K562 (cell line): ENCODE data around the gene STING1. TPM values are rescaled to one million over a fixed set of nuclear protein-coding genes. Genes with fewer than 3 reads are reported as not detected.
"Not testable (repeated sequence)": the region's sequence is repeated elsewhere in the genome, so short reads cannot be mapped to it uniquely, and the experiment has no call there.

Source experiments
- CBX3 ChIP-seq, 2 experiments: IDR thresholded peaks; 1 replicate in 1 of 2; 2 replicates in 1 of 2; pipeline ENCODE4 v1.6.1; 2012; ENCODE audit warnings: inconsistent platforms in 2 of 2, low read length in 2 of 2, borderline replicate concordance in 1 of 2, control low read depth in 1 of 2
- DMBX1 ChIP-seq: fragments of 250-450 bp; sonication (Bioruptor Pico); IDR thresholded peaks from 2 replicates; pipeline ENCODE4 v1.8.0; 2022; ENCODE audit warnings: inconsistent platforms, mild to moderate bottlenecking, moderate library complexity, borderline replicate concordance
- EP300 ChIP-seq: IDR thresholded peaks from 2 replicates; pipeline ENCODE4 v1.6.1; 2012; ENCODE audit warnings: low read length, improper control_type of control experiment
- ETV1 ChIP-seq: fragments of 450-650 bp; conservative IDR thresholded peaks from 2 replicates; pipeline ENCODE4 v1.6.1; 2016; ENCODE audit warnings: missing genetic modification characterization, control low read depth, low read depth, missing compliant biosample characterization
- ETV5 ChIP-seq: sonication (generic); formaldehyde crosslinking; IDR thresholded peaks from 2 replicates; pipeline ENCODE4 v1.4.0; 2020; ENCODE audit warnings: low read depth, mild to moderate bottlenecking, missing genetic modification reagents
- NR2C2 ChIP-seq, 2 experiments: fragments of 200-800 bp in 1 of 2; sonication (Bioruptor generic) in 1 of 2; sonication (generic) in 1 of 2; formaldehyde crosslinking in 1 of 2; IDR thresholded peaks; 2 replicates each; pipeline versions ENCODE4 v1.6.1 to v1.8.0; 2016 to 2022; ENCODE audit warnings: mild to moderate bottlenecking in 1 of 2, missing compliant biosample characterization in 1 of 2, missing genetic modification characterization in 1 of 2, missing genetic modification reagents in 1 of 2
- NR4A1 ChIP-seq, 2 experiments: fragments of 250-450 bp in 1 of 2; fragments of 450-650 bp in 1 of 2; sonication (Bioruptor Pico) in 1 of 2; IDR thresholded peaks; 2 replicates each; pipeline versions ENCODE4 v1.4.0 to v1.6.1; 2016 to 2020; ENCODE audit warnings: mild to moderate bottlenecking in 2 of 2, missing compliant biosample characterization in 1 of 2, missing genetic modification characterization in 1 of 2, moderate library complexity in 1 of 2
- SMARCA4 ChIP-seq: fragments of 450-650 bp; IDR thresholded peaks from 2 replicates; pipeline ENCODE4 v1.6.1; 2016
- SMARCE1 ChIP-seq: fragments of 450-650 bp; IDR thresholded peaks from 2 replicates; pipeline ENCODE4 v1.7.1; 2016; ENCODE audit warnings: mild to moderate bottlenecking
- ZBTB11 ChIP-seq, 3 experiments: fragments of 200-800 bp in 1 of 3; fragments of 250-450 bp in 1 of 3; fragments of 450-650 bp in 1 of 3; sonication (Bioruptor Pico) in 1 of 3; sonication (Bioruptor generic) in 1 of 3; formaldehyde crosslinking in 1 of 3; IDR thresholded peaks; 2 replicates each; pipeline versions ENCODE4 v1.6.1 to v1.8.0; 2016 to 2022; ENCODE audit warnings: mild to moderate bottlenecking in 2 of 3, missing genetic modification characterization in 2 of 3, missing compliant biosample characterization in 1 of 3, moderate library complexity in 1 of 3
- ZNF639 ChIP-seq, 2 experiments: fragments of 200-800 bp in 1 of 2; sonication (Bioruptor generic) in 1 of 2; sonication (generic) in 1 of 2; formaldehyde crosslinking in 1 of 2; IDR thresholded peaks in 1 of 2; conservative IDR thresholded peaks in 1 of 2; 2 replicates each; pipeline versions ENCODE4 v1.5.0 to v1.6.1; 2016 to 2020; ENCODE audit warnings: missing compliant biosample characterization in 1 of 2, missing genetic modification characterization in 1 of 2, missing genetic modification reagents in 1 of 2
- ZNF76 ChIP-seq: fragments of 250-450 bp; sonication (Bioruptor Pico); IDR thresholded peaks from 2 replicates; pipeline ENCODE4 v1.4.0; 2020; ENCODE audit warnings: mild to moderate bottlenecking, moderate library complexity, borderline replicate concordance
- polyA plus RNA-seq, 8 experiments: library from polyadenylated mRNA; depleted of rRNA in 4 of 8; stranded (reverse) in 5 of 8; unstranded in 3 of 8; fragments of >200 nt; fragmentation: Nextera tagmentation in 2 of 8; fragmentation: Illumina TruSeq in 1 of 8; extraction: Ambion mirVana in 2 of 8; extraction: Trizol in 1 of 8; gene quantifications; 2 replicates each; pipeline versions ENCODE4 v1.2.1 to v1.2.3, GENCODE V29; 2011 to 2014; ENCODE audit warnings: inconsistent platforms in 1 of 8, missing spikeins in 1 of 8
- total RNA-seq, 7 experiments: library from RNA; depleted of rRNA in 6 of 7; stranded (reverse); fragments of >200 nt in 6 of 7; fragmentation: Illumina TruSeq in 2 of 7; extraction: Trizol in 2 of 7; gene quantifications; 2 replicates each; pipeline versions ENCODE4 v1.2.1 to v1.2.3, GENCODE V29; 2011 to 2021; ENCODE audit warnings: low replicate concordance in 1 of 7
- TF ChIP-seq, protein P1 (sequence below): fragments of 450-650 bp; IDR thresholded peaks from 2 replicates; pipeline ENCODE4 v1.6.1; 2016; ENCODE audit warnings: antibody characterized with exemption
- TF ChIP-seq, protein P2 (sequence below): fragments of 450-650 bp; formaldehyde crosslinking; IDR thresholded peaks from 2 replicates; pipeline ENCODE4 v1.4.0; 2020; ENCODE audit warnings: mild to moderate bottlenecking, moderate library complexity

Gene STING1
- total and polyA plus RNA-seq, 9 of the 15 experiments (the other 6 are each of a cell fraction or from before 2014, with no cell fraction given): 20.8 to 69.1 (median 44.7) TPM

DNA sequence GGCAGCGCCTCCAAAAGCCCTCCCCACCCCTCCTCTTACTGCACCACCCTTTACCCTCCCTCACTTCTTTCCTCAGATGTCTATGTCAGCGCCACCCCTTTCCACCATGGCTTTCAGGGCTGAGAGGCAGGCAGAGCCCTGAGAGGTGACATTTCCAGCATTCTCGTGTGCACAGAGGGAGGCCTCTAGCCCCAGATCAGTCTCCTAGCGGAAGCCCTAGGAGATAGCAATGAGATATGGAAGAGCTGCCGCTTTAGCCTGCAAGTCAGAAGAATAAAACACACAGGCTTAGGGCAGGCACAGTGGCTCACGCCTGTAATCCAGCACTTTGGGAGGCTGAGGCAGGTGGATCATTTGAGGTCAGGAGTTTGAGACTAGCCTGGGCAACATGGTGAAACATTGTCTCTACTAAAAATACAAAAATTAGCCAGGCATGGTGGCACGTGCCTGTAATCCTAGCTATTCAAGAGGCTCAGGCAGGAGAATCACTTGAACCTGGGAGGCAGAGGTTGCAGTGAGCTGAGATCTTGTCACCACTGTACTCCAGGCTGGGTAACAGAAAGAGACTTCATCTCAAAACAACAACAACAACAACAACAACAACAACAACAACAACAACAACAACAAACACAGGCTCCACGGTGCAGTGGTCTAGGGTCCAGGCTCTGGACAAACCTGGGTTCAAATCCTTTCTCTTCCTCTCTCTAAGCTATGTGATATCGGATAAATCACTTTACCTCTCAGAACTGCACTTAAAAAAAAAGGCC lies 3.7 kb downstream of the STING1 start (continued):
- peak; percentile 74 for TF ChIP-seq SMARCA4
- TF ChIP-seq, protein P1, sequence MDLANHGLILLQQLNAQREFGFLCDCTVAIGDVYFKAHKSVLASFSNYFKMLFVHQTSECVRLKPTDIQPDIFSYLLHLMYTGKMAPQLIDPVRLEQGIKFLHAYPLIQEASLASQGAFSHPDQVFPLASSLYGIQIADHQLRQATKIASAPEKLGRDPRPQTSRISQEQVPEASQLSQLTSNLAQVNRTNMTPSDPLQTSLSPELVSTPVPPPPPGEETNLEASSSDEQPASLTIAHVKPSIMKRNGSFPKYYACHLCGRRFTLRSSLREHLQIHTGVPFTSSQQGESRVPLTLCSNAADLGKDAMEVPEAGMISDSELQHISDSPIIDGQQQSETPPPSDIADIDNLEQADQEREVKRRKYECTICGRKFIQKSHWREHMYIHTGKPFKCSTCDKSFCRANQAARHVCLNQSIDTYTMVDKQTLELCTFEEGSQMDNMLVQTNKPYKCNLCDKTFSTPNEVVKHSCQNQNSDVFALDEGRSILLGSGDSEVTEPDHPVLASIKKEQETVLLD: 0 out of 2 replicates have a peak, but pooled peaks have one; percentile 45
- TF ChIP-seq DMBX1: peak; percentile 64; the same call in 1 of the 2 replicates
- TF ChIP-seq ETV5 (CRISPR knock-in tag): peak; percentile 77; the same call in 1 of the 2 replicates
- peak; percentile 51; the same call in 1 of the 2 replicates for TF ChIP-seq SMARCE1
- TF ChIP-seq, protein P2, sequence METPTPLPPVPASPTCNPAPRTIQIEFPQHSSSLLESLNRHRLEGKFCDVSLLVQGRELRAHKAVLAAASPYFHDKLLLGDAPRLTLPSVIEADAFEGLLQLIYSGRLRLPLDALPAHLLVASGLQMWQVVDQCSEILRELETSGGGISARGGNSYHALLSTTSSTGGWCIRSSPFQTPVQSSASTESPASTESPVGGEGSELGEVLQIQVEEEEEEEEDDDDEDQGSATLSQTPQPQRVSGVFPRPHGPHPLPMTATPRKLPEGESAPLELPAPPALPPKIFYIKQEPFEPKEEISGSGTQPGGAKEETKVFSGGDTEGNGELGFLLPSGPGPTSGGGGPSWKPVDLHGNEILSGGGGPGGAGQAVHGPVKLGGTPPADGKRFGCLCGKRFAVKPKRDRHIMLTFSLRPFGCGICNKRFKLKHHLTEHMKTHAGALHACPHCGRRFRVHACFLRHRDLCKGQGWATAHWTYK (CRISPR knock-in tag): peak; percentile 54; the same call in 1 of the 2 replicates
- 0 out of 2 replicates have a peak, but pooled peaks have one; percentile 16 for TF ChIP-seq EP300
- TF ChIP-seq ETV1 (tag): peak; percentile 86
- 0 out of 2 replicates have a peak, but pooled peaks have one; percentile 68 for TF ChIP-seq ZNF76 (CRISPR knock-in tag)
- TF ChIP-seq ZBTB11 (CRISPR knock-in tag; IDR thresholded peaks at IDR 0.05): peak in 1 of 3 experiments; percentile 64; a peak in 2 of 6 replicates
- TF ChIP-seq NR4A1, NR2C2 (CRISPR knock-in tag; IDR thresholded peaks at IDR 0.05): not testable (repeated sequence)
- TF ChIP-seq NR4A1 (tag; IDR thresholded peaks at IDR 0.05): peak; percentile 64; the same call in 1 of the 2 replicates
- TF ChIP-seq NR2C2 (tag; IDR thresholded peaks at IDR 0.05): 0 out of 2 replicates have a peak, but pooled peaks have one; percentile 43
- TF ChIP-seq ZNF639 (CRISPR knock-in tag; conservative IDR thresholded peaks at IDR 0.05 in 1 of 2, IDR thresholded peaks at IDR 0.05 in 1 of 2): peak in 1 of 2 experiments; percentile 64; a peak in 2 of 4 replicates
- TF ChIP-seq CBX3 (IDR thresholded peaks at IDR 0.05; ENCODE audit: borderline replicate concordance in 1 of 2, low read length in 2 of 2): 0 out of 3 replicates have a peak, but pooled peaks of 1 of the 2 experiments have one; percentile 41
